Measurements from ENCODE around the gene AP4S1.

AP4S1 gene

GRCh38 chr14:31027847-31028246, 2.4 kb downstream of the AP4S1 start:
- H4K20me1 ChIP-seq (ENCODE audit: insufficient read depth, low read length, poor library complexity, severe bottlenecking) = peaks cover 31% of the 10 kb centered on the region
- peaks cover 40% of the 10 kb centered on the region for H3K4me1 ChIP-seq (ENCODE audit: insufficient read depth, low read length, poor library complexity, severe bottlenecking)
- peaks cover 5% of the 10 kb centered on the region for H3K27me3 ChIP-seq (ENCODE audit: insufficient read depth, low read length, poor library complexity, severe bottlenecking)
- no peak overlapping the region for H3K9ac ChIP-seq (ENCODE audit: low read depth, low read length, poor library complexity, severe bottlenecking)
- H2AFZ ChIP-seq (ENCODE audit: low read length) = no peak overlapping the region
- peak overlapping the region; percentile 93 for H3K4me2 ChIP-seq (ENCODE audit: low read depth, low read length, poor library complexity, severe bottlenecking)
- H3K9me2 ChIP-seq (replicated peaks; ENCODE audit: low read depth, low read length) = no peaks in the 10 kb centered on the region
- no peaks in the 10 kb centered on the region for H3K9me3 ChIP-seq (ENCODE audit: insufficient read depth, low read depth, low read length)
- TF ChIP-seq CTCF (conservative IDR thresholded peaks at IDR 0.05; ENCODE audit: low read length) = no peak
- TF ChIP-seq EZH2phosphoT487 (IDR thresholded peaks at IDR 0.05; ENCODE audit: borderline replicate concordance) = no peak
- no peak overlapping the region for H3K4me3 ChIP-seq (ENCODE audit: low read length, poor library complexity, severe bottlenecking)
- H3F3A ChIP-seq (ENCODE audit: low read depth) = peaks cover 6% of the 10 kb centered on the region; the same call in 1 of the 2 replicates
- H3K79me2 ChIP-seq (ENCODE audit: insufficient read depth, low read length) = peaks cover 42% of the 10 kb centered on the region
- H3K36me3 ChIP-seq (ENCODE audit: insufficient read depth, low read length) = no peaks in the 10 kb centered on the region

GRCh38 chr14:31029016-31029970, 3.8 kb downstream of the AP4S1 start:
- no peak for TF ChIP-seq CTCF (conservative IDR thresholded peaks at IDR 0.05; ENCODE audit: low read length)
- TF ChIP-seq EZH2phosphoT487 (IDR thresholded peaks at IDR 0.05; ENCODE audit: borderline replicate concordance) = no peak
- Histone ChIP-seq H3K9ac (ENCODE audit: low read depth, low read length, poor library complexity, severe bottlenecking) (no peak overlapping the region), H3K4me2 (ENCODE audit: low read depth, low read length, poor library complexity, severe bottlenecking) (no peak overlapping the region), H3F3A (ENCODE audit: low read depth) (peaks cover 6% of the 10 kb centered on the region; the same call in 1 of the 2 replicates), H3K4me1 (ENCODE audit: insufficient read depth, low read length, poor library complexity, severe bottlenecking) (peaks cover 27% of the 10 kb centered on the region), H3K9me3 (ENCODE audit: insufficient read depth, low read depth, low read length) (no peaks in the 10 kb centered on the region), H2AFZ (ENCODE audit: low read length) (no peak overlapping the region), H3K4me3 (ENCODE audit: low read length, poor library complexity, severe bottlenecking) (no peak overlapping the region), H3K27me3 (ENCODE audit: insufficient read depth, low read length, poor library complexity, severe bottlenecking) (peaks cover 5% of the 10 kb centered on the region), H3K79me2 (ENCODE audit: insufficient read depth, low read length) (peaks cover 28% of the 10 kb centered on the region), H3K9me2 (replicated peaks; ENCODE audit: low read depth, low read length) (no peaks in the 10 kb centered on the region), H3K36me3 (ENCODE audit: insufficient read depth, low read length) (no peaks in the 10 kb centered on the region), H4K20me1 (ENCODE audit: insufficient read depth, low read length, poor library complexity, severe bottlenecking) (peaks cover 16% of the 10 kb centered on the region)

- H2AFZ ChIP-seq (ENCODE audit: low read length) = no peak overlapping the region
- no peaks in the 10 kb centered on the region for H3K9me3 ChIP-seq (ENCODE audit: insufficient read depth, low read depth, low read length)
- peaks cover 16% of the 10 kb centered on the region for H3K79me2 ChIP-seq (ENCODE audit: insufficient read depth, low read length)
- H3F3A ChIP-seq (ENCODE audit: low read depth) = peaks cover 6% of the 10 kb centered on the region; the same call in 1 of the 2 replicates
- no peak for TF ChIP-seq CTCF (conservative IDR thresholded peaks at IDR 0.05; ENCODE audit: low read length)
- TF ChIP-seq EZH2phosphoT487 (IDR thresholded peaks at IDR 0.05; ENCODE audit: borderline replicate concordance) = no peak
- no peaks in the 10 kb centered on the region for H3K9me2 ChIP-seq (replicated peaks; ENCODE audit: low read depth, low read length)
- H3K36me3 ChIP-seq (ENCODE audit: insufficient read depth, low read length) = no peaks in the 10 kb centered on the region
- peaks cover 5% of the 10 kb centered on the region for H4K20me1 ChIP-seq (ENCODE audit: insufficient read depth, low read length, poor library complexity, severe bottlenecking)
- H3K9ac ChIP-seq (ENCODE audit: low read depth, low read length, poor library complexity, severe bottlenecking) = no peak overlapping the region
- H3K4me1 ChIP-seq (ENCODE audit: insufficient read depth, low read length, poor library complexity, severe bottlenecking) = peaks cover 23% of the 10 kb centered on the region
- H3K4me2 ChIP-seq (ENCODE audit: low read depth, low read length, poor library complexity, severe bottlenecking) = no peak overlapping the region
- no peak overlapping the region for H3K4me3 ChIP-seq (ENCODE audit: low read length, poor library complexity, severe bottlenecking)
- H3K27me3 ChIP-seq (ENCODE audit: insufficient read depth, low read length, poor library complexity, severe bottlenecking) = peaks cover 5% of the 10 kb centered on the region
Observed at GRCh38 chr14:31030469-31030868, 5.0 kb downstream of the AP4S1 start.

Measured in Loucy (cell line).